Skin epidermis (tissue), 12 donors: ENCODE measurements around the gene TEPSIN.

Source experiments
- H3K27ac ChIP-seq, 21 experiments: fragments of 200-600 bp; sonication (generic) in 11 of 21; one replicate each; pipeline ENCODE4 v1.5.0; 2020; ENCODE audit warnings: mild to moderate bottlenecking in 3 of 21, inconsistent platforms in 2 of 21, moderate library complexity in 2 of 21
- H3K4me3 ChIP-seq, 7 experiments: fragments of 200-600 bp; sonication (generic) in 2 of 7; one replicate each; pipeline ENCODE4 v1.5.0; 2020; ENCODE audit warnings: inconsistent platforms in 2 of 7, mild to moderate bottlenecking in 2 of 7, moderate library complexity in 1 of 7

Gene TEPSIN

GRCh38 chr17:81238815-81239713 is at the start of gene TEPSIN, which contains the start of gene NDUFAF8:
Gene TEPSIN (minus strand): TSS chr17:81239055. CDS start chr17:81239033, 22 bp downstream.
Gene NDUFAF8 (plus strand): TSS chr17:81239318. CDS start chr17:81239364, 46 bp downstream.
- peak within 1 kb of the TSS; percentile 63 to 95 (median 90) for H3K27ac ChIP-seq
- H3K4me3 ChIP-seq = peak within 1 kb of the TSS; percentile 81 to 100 (median 93)

DNA sequence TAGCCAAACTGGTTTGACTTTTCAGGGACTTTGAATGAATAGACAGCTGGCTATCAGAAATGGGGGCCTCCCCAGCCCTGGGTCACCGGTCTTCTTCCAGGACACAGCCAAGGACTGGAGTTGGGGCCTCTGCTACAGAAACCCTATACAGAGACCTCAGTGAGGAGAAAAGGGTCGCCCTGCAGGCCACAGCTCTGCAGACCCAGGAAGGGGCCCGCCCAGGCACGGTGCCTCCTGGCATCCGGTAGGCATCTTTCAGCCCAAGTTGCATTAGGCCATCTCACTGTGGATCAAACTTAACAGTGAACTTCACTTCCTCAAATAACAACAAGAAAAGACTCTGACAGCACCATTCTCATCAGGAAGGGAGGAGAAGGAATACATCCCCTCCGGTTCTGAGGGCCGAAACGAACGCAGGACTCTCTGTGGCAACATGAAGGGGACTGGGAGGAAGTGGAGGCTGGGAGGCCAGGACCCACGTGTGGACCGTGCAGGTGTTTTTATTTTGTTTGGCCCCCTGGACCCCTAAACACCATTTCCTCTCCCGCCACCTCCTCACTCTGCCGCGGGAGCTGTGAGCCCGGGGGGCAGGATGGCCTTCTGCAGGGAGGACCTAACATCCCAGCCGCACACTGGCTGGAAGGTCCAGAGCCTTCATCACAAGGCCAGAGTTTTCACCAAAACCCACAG is 49.0 kb upstream of the TEPSIN start:
- Histone ChIP-seq H3K27ac (peak overlapping the region in 4 of 21 experiments; percentile 7 to 90 (median 26)), H3K4me3 (no peak overlapping the region)

DNA sequence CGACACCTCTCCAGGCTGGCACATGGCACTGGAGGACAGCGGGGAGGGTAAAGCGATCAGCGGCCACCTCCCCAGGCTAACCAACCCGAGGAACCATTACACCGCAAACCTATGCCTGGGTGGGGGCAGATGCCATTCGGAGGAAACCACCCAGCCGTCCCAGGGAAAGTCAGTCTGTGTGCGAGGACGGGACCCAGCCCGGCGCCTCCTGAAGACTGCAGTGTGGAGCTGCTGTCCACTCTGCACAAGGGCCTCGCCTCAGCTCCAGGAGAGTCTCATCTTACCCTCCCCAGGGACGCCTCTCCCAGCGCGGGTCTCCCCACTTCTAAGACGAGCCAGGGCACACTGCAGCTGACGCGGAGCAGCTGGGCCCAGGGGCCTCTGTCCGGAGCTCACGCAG is 48.3 kb upstream of the TEPSIN start:
- no peak overlapping the region for H3K4me3 ChIP-seq
- peak overlapping the region in 5 of 21 experiments; percentile 10 to 90 (median 76) for H3K27ac ChIP-seq

GRCh38 chr17:81286491-81287145 is 47.8 kb upstream of the TEPSIN start:
- Histone ChIP-seq H3K27ac (peak overlapping the region in 18 of 21 experiments; percentile 59 to 90 (median 80)), H3K4me3 (no peak overlapping the region)

- Histone ChIP-seq H3K4me3 (peak overlapping the region in 4 of 7 experiments; percentile 18 to 33 (median 30)), H3K27ac (peak overlapping the region in 20 of 21 experiments; percentile 55 to 90 (median 79))
Observed at GRCh38 chr17:81285894-81286293, 47.0 kb upstream of the TEPSIN start.

GRCh38 chr17:81285179-81285878 is 46.5 kb upstream of the TEPSIN start:
- H3K4me3 ChIP-seq = peak overlapping the region; percentile 17 to 35 (median 27)
- peak overlapping the region in 20 of 21 experiments; percentile 55 to 90 (median 79) for H3K27ac ChIP-seq

GRCh38 chr17:81282876-81283275 is 44.0 kb upstream of the TEPSIN start:
- no peak overlapping the region for H3K27ac ChIP-seq
- H3K4me3 ChIP-seq = no peak overlapping the region

DNA sequence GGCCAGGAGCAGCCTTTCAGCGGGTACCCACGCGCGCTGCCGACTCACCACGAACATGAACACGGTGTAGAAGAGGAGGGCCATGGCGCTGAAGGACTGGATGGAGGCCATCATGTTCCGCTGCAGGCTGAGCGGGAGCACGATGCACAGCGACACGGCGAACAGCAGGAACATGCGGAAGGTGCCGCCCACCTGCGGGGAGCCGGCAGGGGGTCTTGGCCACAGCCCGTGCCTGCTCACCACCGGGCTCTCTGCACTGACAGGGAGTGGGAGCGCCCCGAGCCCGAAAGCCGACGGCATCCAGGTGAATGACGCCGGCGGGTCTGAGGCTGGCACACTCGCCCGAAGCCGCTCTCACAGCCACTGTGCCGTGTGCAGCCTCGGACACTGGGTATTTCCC is 43.3 kb upstream of the TEPSIN start:
- Histone ChIP-seq H3K4me3 (no peak overlapping the region), H3K27ac (no peak overlapping the region)

- Histone ChIP-seq H3K4me3 (no peak overlapping the region), H3K27ac (no peak overlapping the region)
Observed at GRCh38 chr17:81280571-81280970, 41.7 kb upstream of the TEPSIN start.

- no peak overlapping the region for H3K4me3 ChIP-seq
- no peak overlapping the region for H3K27ac ChIP-seq
Observed at GRCh38 chr17:81279278-81280275, 40.7 kb upstream of the TEPSIN start.

- Histone ChIP-seq H3K27ac (no peak overlapping the region), H3K4me3 (no peak overlapping the region)
Observed at GRCh38 chr17:81278831-81279230, 40.0 kb upstream of the TEPSIN start.

DNA sequence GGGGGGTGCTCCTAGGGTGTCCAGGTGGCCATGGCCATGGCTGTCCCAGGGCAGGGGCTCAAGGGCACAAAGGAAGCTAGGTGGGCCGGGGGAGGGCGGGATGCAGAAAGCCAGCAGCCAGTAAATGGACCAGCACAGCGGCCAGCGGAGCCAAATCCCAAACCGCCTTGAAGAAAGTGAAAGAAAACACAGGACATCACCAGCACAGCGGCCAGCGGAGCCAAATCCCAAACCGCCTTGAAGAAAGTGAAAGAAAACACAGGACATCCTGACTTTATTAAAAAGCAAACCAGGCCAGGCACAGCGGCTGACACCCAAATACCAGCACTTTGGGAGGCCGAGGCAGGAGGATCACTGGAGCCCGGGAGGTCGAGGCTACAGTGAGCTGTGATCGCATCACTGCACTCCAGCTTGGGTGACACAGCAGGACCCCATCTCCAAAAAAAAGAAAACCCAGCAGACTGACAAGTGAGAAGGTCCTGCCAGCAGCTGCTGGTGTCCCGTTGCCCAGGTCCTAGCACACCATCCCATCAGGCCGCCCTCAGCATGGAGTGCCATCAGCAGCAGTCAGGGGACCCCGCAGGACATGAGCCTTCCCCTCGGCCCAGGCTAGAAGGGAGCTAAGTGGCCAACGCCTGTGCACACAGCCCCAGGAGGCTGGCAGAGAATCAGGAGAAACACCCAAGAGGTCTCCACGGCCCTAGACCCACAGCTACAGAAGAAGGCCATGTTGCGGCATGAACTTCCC is 39.3 kb upstream of the TEPSIN start:
- Histone ChIP-seq H3K4me3 (no peak overlapping the region), H3K27ac (no peak overlapping the region)

- H3K27ac ChIP-seq = no peak overlapping the region
- no peak overlapping the region for H3K4me3 ChIP-seq
Observed at GRCh38 chr17:81277421-81277820, 38.6 kb upstream of the TEPSIN start.

- H3K27ac ChIP-seq = no peak overlapping the region
- H3K4me3 ChIP-seq = no peak overlapping the region
Observed at GRCh38 chr17:81276781-81277180, 37.9 kb upstream of the TEPSIN start.

GRCh38 chr17:81274471-81274855 is 35.6 kb upstream of the TEPSIN start:
- Histone ChIP-seq H3K27ac (no peak overlapping the region), H3K4me3 (no peak overlapping the region)

DNA sequence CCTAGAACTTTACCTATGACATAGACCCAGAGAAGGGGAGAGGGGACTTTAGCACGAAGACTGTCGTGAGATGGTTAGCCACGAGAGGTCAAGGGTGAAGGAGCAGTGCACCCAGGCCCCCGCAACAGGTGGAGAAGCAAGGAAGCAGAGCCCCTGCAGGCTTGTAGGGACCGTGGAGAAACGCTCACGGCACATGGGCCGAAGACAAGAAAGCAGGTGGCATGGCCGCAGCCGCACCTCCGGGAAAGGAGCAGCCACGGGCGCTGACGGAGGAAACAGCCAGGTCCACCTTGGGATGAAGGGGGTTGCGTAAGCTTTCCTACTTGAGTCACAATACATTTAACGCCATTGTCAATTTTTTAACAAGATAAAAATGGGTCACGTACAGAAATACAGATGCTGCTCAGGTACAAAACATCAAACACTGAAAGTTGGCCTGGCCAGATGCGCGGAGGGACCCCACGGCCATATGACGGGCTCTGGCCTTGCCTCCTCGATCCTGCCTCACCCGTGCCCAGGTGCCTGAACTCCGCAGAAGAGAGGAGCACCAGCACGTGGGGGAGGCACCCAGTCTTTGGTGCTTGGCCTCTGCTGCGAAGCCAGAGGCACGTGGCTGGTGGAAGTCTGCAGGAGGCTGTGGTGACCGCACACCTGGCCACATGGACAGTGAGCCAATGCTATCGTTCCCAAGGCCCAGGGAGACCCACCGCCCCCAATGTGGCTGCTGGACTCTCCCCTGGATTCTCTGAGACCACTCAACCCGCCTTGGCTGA is 35.0 kb upstream of the TEPSIN start:
- H3K4me3 ChIP-seq = no peak overlapping the region
- no peak overlapping the region for H3K27ac ChIP-seq

DNA sequence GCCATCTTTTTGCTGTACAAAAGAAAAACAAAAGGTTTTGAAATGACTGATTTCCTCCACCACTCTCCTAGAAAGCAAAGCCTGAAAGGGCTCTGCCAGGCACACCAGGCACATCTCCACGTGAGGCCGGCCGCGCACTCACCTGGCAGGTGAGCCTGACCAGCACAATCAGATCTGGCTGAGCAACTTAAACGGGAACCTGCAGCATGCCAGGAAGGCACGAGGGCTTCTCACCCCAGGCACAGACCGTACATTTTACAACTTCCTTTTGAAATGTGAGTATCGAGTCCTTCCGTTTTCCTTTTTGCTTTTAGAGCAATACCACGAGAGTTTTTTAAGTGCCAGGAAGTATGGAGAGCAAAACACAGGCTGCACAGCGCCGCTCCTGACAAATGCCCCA is 33.8 kb upstream of the TEPSIN start:
- H3K27ac ChIP-seq = no peak overlapping the region
- no peak overlapping the region for H3K4me3 ChIP-seq
